SK-N-SH (cell line): ENCODE measurements around the gene KHNYN. TPM values are rescaled to one million over a fixed set of nuclear protein-coding genes. Genes with fewer than 3 reads are reported as not detected.

Source experiments
- CTCF ChIA-PET: fragments of 300-600, 350-600 bp; formaldehyde crosslinking; extraction: SDS; loops from one replicate; lab custom pipeline; 2021; lab: Yijun Ruan, JAX
- POLR2A ChIA-PET: fragments of 350-600 bp; sonication (Branson Sonifier 250); formaldehyde crosslinking; extraction: SDS; loops from one replicate; lab custom pipeline; 2020; ENCODE audit warnings: antibody characterized with exemption, inconsistent platforms; lab: Yijun Ruan, JAX
- DNase-seq: peaks from one replicate; pipeline ENCODE4 v3.0.0; 2012
- H2AFZ ChIP-seq: fragments of 200-600 bp; sonication (generic); 2 replicates; pipeline ENCODE4 v1.8.1; 2016; ENCODE audit warnings: antibody characterized with exemption, mild to moderate bottlenecking, low read depth
- H3F3A ChIP-seq: fragments of 200-600 bp; sonication (generic); replicated peaks from 2 replicates; pipeline ENCODE3; 2016; ENCODE audit warnings: antibody characterized with exemption, mild to moderate bottlenecking; ENCODE audit not compliant: insufficient read depth
- H3K27ac ChIP-seq, 2 experiments: fragments of 200-500 bp in 1 of 2; fragments of 200-600 bp in 1 of 2; sonication (Bioruptor generic) in 1 of 2; sonication (generic), shearing (Covaris generic) in 1 of 2; 2 replicates each; pipeline versions ENCODE4 v1.5.1 to v1.6.1; 2014 to 2016; ENCODE audit warnings: low read depth in 2 of 2, inconsistent platforms in 1 of 2, low read length in 1 of 2, mild to moderate bottlenecking in 1 of 2, mixed read lengths in 1 of 2
- H3K27me3 ChIP-seq: fragments of 200-600 bp; sonication (generic), shearing (Covaris generic); 2 replicates; pipeline ENCODE4 v1.6.1; 2016; ENCODE audit warnings: mixed run types; ENCODE audit not compliant: insufficient read depth
- H3K36me3 ChIP-seq, 2 experiments: fragments of 200-500 bp in 1 of 2; fragments of 200-600 bp in 1 of 2; sonication (Bioruptor generic) in 1 of 2; sonication (generic) in 1 of 2; replicated peaks in 1 of 2; 2 replicates each; pipeline versions ENCODE3 to v1.5.1; 2014 to 2016; ENCODE audit warnings: low read length in 1 of 2, mild to moderate bottlenecking in 1 of 2; ENCODE audit not compliant: insufficient read depth in 2 of 2, control insufficient read depth in 1 of 2
- H3K4me1 ChIP-seq, 2 experiments: fragments of 200-500 bp in 1 of 2; fragments of 200-600 bp in 1 of 2; sonication (Bioruptor generic) in 1 of 2; sonication (generic), shearing (Covaris generic) in 1 of 2; 2 replicates each; pipeline versions ENCODE4 v1.5.1 to v1.6.1; 2014 to 2016; ENCODE audit warnings: low read depth in 1 of 2, low read length in 1 of 2, mixed run types in 1 of 2; ENCODE audit not compliant: insufficient read depth in 2 of 2, control insufficient read depth in 1 of 2
- H3K4me2 ChIP-seq: fragments of 200-600 bp; sonication (generic), shearing (Covaris generic); 2 replicates; pipeline ENCODE4 v1.6.1; 2017; ENCODE audit warnings: mixed run types
- H3K4me3 ChIP-seq, 2 experiments: fragments of 200-500 bp in 1 of 2; fragments of 200-600 bp in 1 of 2; sonication (Bioruptor generic) in 1 of 2; sonication (generic), shearing (Covaris generic) in 1 of 2; 2 replicates each; pipeline versions ENCODE4 v1.5.1 to v1.8.1; 2014 to 2016; ENCODE audit warnings: low read depth in 2 of 2, inconsistent platforms in 1 of 2, low read length in 1 of 2, mild to moderate bottlenecking in 1 of 2, mixed read lengths in 1 of 2, moderate library complexity in 1 of 2
- H3K79me2 ChIP-seq: fragments of 200-600 bp; sonication (generic); 2 replicates; pipeline ENCODE4 v1.8.1; 2017; ENCODE audit warnings: mild to moderate bottlenecking; ENCODE audit not compliant: insufficient read depth
- H3K9ac ChIP-seq: fragments of 200-600 bp; sonication (generic); 2 replicates; pipeline ENCODE4 v1.6.1; 2017; ENCODE audit warnings: mixed run types
- H3K9me2 ChIP-seq: fragments of 200-600 bp; sonication (generic); 2 replicates; pipeline ENCODE4 v1.6.1; 2017; ENCODE audit warnings: mixed run types
- H3K9me3 ChIP-seq: fragments of 200-600 bp; sonication (generic); 2 replicates; pipeline ENCODE4 v1.6.1; 2017; ENCODE audit warnings: mixed run types, mild to moderate bottlenecking, moderate library complexity
- H4K20me1 ChIP-seq: fragments of 200-600 bp; sonication (generic); 2 replicates; pipeline ENCODE4 v1.6.1; 2017; ENCODE audit warnings: mild to moderate bottlenecking, mixed run types; ENCODE audit not compliant: insufficient read depth
- CHD2 ChIP-seq: fragments of 150-350 bp; IDR thresholded peaks from 2 replicates; pipeline ENCODE4 v1.6.1; 2018; ENCODE audit warnings: low read length; ENCODE audit not compliant: partially characterized antibody
- CTCF ChIP-seq: fragments of 200-600 bp; sonication (generic); IDR thresholded peaks from 2 replicates; pipeline ENCODE4 v1.6.1; 2017; ENCODE audit warnings: antibody characterized with exemption, mild to moderate bottlenecking, moderate library complexity
- ELF1 ChIP-seq: IDR thresholded peaks from 2 replicates; pipeline ENCODE4 v1.4.0; 2012
- FOSL2 ChIP-seq: IDR thresholded peaks from 2 replicates; pipeline ENCODE4 v1.4.0; 2012; ENCODE audit warnings: low read depth, mild to moderate bottlenecking, moderate library complexity, borderline replicate concordance
- FOXJ3 ChIP-seq: sonication (generic); formaldehyde crosslinking; IDR thresholded peaks from 2 replicates; pipeline ENCODE4 v1.5.1; 2020; ENCODE audit warnings: mild to moderate bottlenecking, missing genetic modification reagents
- FOXM1 ChIP-seq: IDR thresholded peaks from 2 replicates; pipeline ENCODE4 v1.4.0; 2012; ENCODE audit warnings: low read depth, mild to moderate bottlenecking
- GABPA ChIP-seq: IDR thresholded peaks from 2 replicates; pipeline ENCODE4 v1.4.0; 2012; ENCODE audit warnings: low read depth, mild to moderate bottlenecking
- GATA2 ChIP-seq: sonication (generic); formaldehyde crosslinking; IDR thresholded peaks from 2 replicates; pipeline ENCODE4 v1.5.0; 2020; ENCODE audit warnings: mild to moderate bottlenecking, missing genetic modification reagents
- JUND ChIP-seq: IDR thresholded peaks from 2 replicates; pipeline ENCODE4 v1.4.0; 2012
- MEF2A ChIP-seq: IDR thresholded peaks from 2 replicates; pipeline ENCODE4 v1.4.0; 2012; ENCODE audit warnings: low read depth, borderline replicate concordance
- NFIC ChIP-seq: IDR thresholded peaks from 2 replicates; pipeline ENCODE4 v1.4.0; 2012; ENCODE audit warnings: borderline replicate concordance
- PBX3 ChIP-seq: IDR thresholded peaks from 2 replicates; pipeline ENCODE4; 2012
- REST ChIP-seq: IDR thresholded peaks from 2 replicates; pipeline ENCODE4 v1.6.1; 2012; ENCODE audit warnings: mild to moderate bottlenecking, low read depth, low read length, moderate library complexity
- RXRA ChIP-seq: IDR thresholded peaks from 2 replicates; pipeline ENCODE4 v1.4.0; 2012; ENCODE audit warnings: low read depth, mild to moderate bottlenecking, borderline replicate concordance
- SIN3A ChIP-seq: IDR thresholded peaks from 2 replicates; pipeline ENCODE4 v1.6.1; 2012; ENCODE audit warnings: low read depth, mild to moderate bottlenecking, low read length, moderate library complexity, borderline replicate concordance
- TAF1 ChIP-seq: IDR thresholded peaks from 2 replicates; pipeline ENCODE4 v1.6.1; 2012; ENCODE audit warnings: low read depth, mild to moderate bottlenecking, low read length, moderate library complexity, borderline replicate concordance
- TEAD4 ChIP-seq: IDR thresholded peaks from 2 replicates; pipeline ENCODE4 v1.4.0; 2012; ENCODE audit warnings: mild to moderate bottlenecking, borderline replicate concordance; ENCODE audit not compliant: insufficient read depth
- USF1 ChIP-seq: IDR thresholded peaks from 2 replicates; pipeline ENCODE4 v1.4.0; 2012; ENCODE audit warnings: low read depth, borderline replicate concordance
- USF2 ChIP-seq: fragments of 150-350 bp; IDR thresholded peaks from 2 replicates; pipeline ENCODE4 v1.6.1; 2017; ENCODE audit warnings: antibody characterized with exemption, low read length, low read depth, borderline replicate concordance
- YY1 ChIP-seq: IDR thresholded peaks from 2 replicates; pipeline ENCODE4 v1.4.0; 2012; ENCODE audit warnings: low read depth, mild to moderate bottlenecking
- WGBS: methylation state at CpG from one replicate; pipeline ENCODE4 v1.1.6; 2017; ENCODE audit warnings: low lambda C conversion rate; 5-methylcytosine and 5-hydroxymethylcytosine counted together
- polyA plus RNA-seq, 3 experiments: library from polyadenylated mRNA; depleted of rRNA; stranded (reverse); fragments of >200 nt; gene quantifications; 2 replicates each; pipeline ENCODE4 v1.2.3, GENCODE V29; 2012

KHNYN gene
- polyA plus RNA-seq, 1 of the 3 experiments (the other 2 are of a cell fraction): 18.3 TPM

GRCh38 chr14:24416254-24416931 lies 13.4 kb upstream of the KHNYN start:
- Histone ChIP-seq H3K27me3 (0 out of 2 replicates have a peak, but pooled peaks cover 5% of the 10 kb centered on the region), H3K36me3 (peaks cover 0 to 6% of the 10 kb centered on the region in 2 experiments), H3K9me2 (no peaks in the 10 kb centered on the region), H3K79me2 (no peaks in the 10 kb centered on the region), H3K4me2 (no peak overlapping the region), H3K9me3 (no peaks in the 10 kb centered on the region), H3F3A (no peaks in the 10 kb centered on the region), H4K20me1 (no peaks in the 10 kb centered on the region), H3K4me1 (no peaks in the 10 kb centered on the region; a peak in 1 of 4 replicates)
- 78% methylated on average over 7 of the region's 19 CpGs for WGBS
- CTCF ChIA-PET: interaction anchor here (0.9 to 9.9 kb wide), 6 partner anchors 10 to 89 kb away, joined by 3 to 63 read pairs (median 23); partner anchors contain the start of genes CBLN3 and KHNYN
- no peak for DNase-seq
- POLR2A ChIA-PET: no interaction called here
- TF ChIP-seq GATA2 (CRISPR knock-in tag) (no peak), RXRA (no peak), PBX3 (no peak), GABPA (no peak), MEF2A (no peak), USF2 (no peak), FOXJ3 (CRISPR knock-in tag) (no peak), FOXM1 (no peak), TAF1 (no peak), USF1 (no peak), CHD2 (no peak), REST (no peak), SIN3A (no peak), NFIC (no peak), YY1 (no peak), FOSL2 (no peak), TEAD4 (no peak), ELF1 (no peak), CTCF (no peak), JUND (no peak)
- TF ChIP-seq, all 33 proteins: peak for 0
- Histone ChIP-seq H3K9ac (no peak overlapping the region), H2AFZ (no peak overlapping the region), H3K4me3 (no peak overlapping the region), H3K27ac (no peak overlapping the region; a peak in 1 of 4 replicates)
